Tibial artery (tissue), 4 donors: ENCODE results near the gene EXO1.

Experiments
- DNase-seq, 2 donors: peaks; one replicate each; pipeline ENCODE4 v3.0.0-alpha.2; 2019
- H3K27ac ChIP-seq, 2 donors: fragments of 200-600 bp; sonication (generic) in 1 of 2; 1 replicate in 1 of 2; 2 replicates in 1 of 2; pipeline ENCODE4 v1.5.1; 2018 to 2019; ENCODE audit warnings: mild to moderate bottlenecking in 1 of 2
- H3K27me3 ChIP-seq, 2 donors: fragments of 200-600 bp; sonication (generic) in 1 of 2; one replicate each; pipeline versions ENCODE4 v1.5.1 to v1.6.0; 2016 to 2019
- H3K36me3 ChIP-seq, 3 donors: fragments of 200-600 bp; sonication (generic) in 2 of 3; one replicate each; pipeline ENCODE4 v1.5.1; 2016 to 2019; ENCODE audit warnings: mild to moderate bottlenecking in 2 of 3
- H3K4me1 ChIP-seq, 4 donors: fragments of 200-600 bp; sonication (generic) in 2 of 4; 1 replicate in 3 of 4; 2 replicates in 1 of 4; pipeline ENCODE4 v1.5.1; 2016 to 2019
- H3K4me3 ChIP-seq, 2 donors: fragments of 200-600 bp; sonication (generic) in 1 of 2; 1 replicate in 1 of 2; 2 replicates in 1 of 2; pipeline ENCODE4 v1.5.1; 2018 to 2019; ENCODE audit warnings: mild to moderate bottlenecking in 2 of 2
- H3K9me3 ChIP-seq, 3 donors: fragments of 200-600 bp; sonication (generic) in 1 of 3; one replicate each; pipeline ENCODE4 v1.5.1; 2016 to 2019
- CTCF ChIP-seq, 2 experiments: fragments of 200-600 bp in 1 of 2; fragments of 450-650 bp in 1 of 2; IDR thresholded peaks; one replicate each; pipeline ENCODE4 v1.5.1; 2017 to 2019; ENCODE audit warnings: antibody characterized with exemption in 2 of 2, mild to moderate bottlenecking in 1 of 2, moderate library complexity in 1 of 2
- intact Hi-C: fragments of 100-400 bp; cut with DNase I; formaldehyde crosslinking; loops from one replicate; pipeline ENCODE4 v1.15.0; 2023; ENCODE audit warnings: low total_unique reads

EXO1 gene

GRCh38 chr1:241837416-241837815 is 10.6 kb upstream of the EXO1 start:
- no peak overlapping the region for H3K27ac ChIP-seq
- H3K36me3 ChIP-seq: no peaks in the 10 kb centered on the region
- H3K9me3 ChIP-seq: no peaks in the 10 kb centered on the region
- no peak for DNase-seq
- intact Hi-C loops: no loop called here
- H3K4me3 ChIP-seq: no peak overlapping the region
- no peaks in the 10 kb centered on the region for H3K4me1 ChIP-seq
- H3K27me3 ChIP-seq: no peaks in the 10 kb centered on the region
- no peak for TF ChIP-seq CTCF (IDR thresholded peaks at IDR 0.05)

- intact Hi-C loops: no loop called here
- no peak for TF ChIP-seq CTCF (IDR thresholded peaks at IDR 0.05)
- DNase-seq: no peak
- no peak overlapping the region for H3K4me3 ChIP-seq
- H3K27ac ChIP-seq: no peak overlapping the region
- no peaks in the 10 kb centered on the region for H3K27me3 ChIP-seq
- no peaks in the 10 kb centered on the region for H3K9me3 ChIP-seq
- no peaks in the 10 kb centered on the region for H3K4me1 ChIP-seq
- no peaks in the 10 kb centered on the region for H3K36me3 ChIP-seq
Measured at GRCh38 chr1:241837901-241838300, 10.1 kb upstream of the EXO1 start.

GRCh38 chr1:241838897-241839296 is 9.1 kb upstream of the EXO1 start:
- no peaks in the 10 kb centered on the region for H3K27me3 ChIP-seq
- TF ChIP-seq CTCF (IDR thresholded peaks at IDR 0.05): no peak
- no peak for DNase-seq
- H3K4me3 ChIP-seq: no peak overlapping the region
- intact Hi-C loops: no loop called here
- H3K27ac ChIP-seq: no peak overlapping the region
- no peaks in the 10 kb centered on the region for H3K4me1 ChIP-seq
- no peaks in the 10 kb centered on the region for H3K36me3 ChIP-seq
- no peaks in the 10 kb centered on the region for H3K9me3 ChIP-seq

GRCh38 chr1:241839369-241839979 is 8.5 kb upstream of the EXO1 start:
- H3K27me3 ChIP-seq: no peaks in the 10 kb centered on the region
- no peak for TF ChIP-seq CTCF (IDR thresholded peaks at IDR 0.05)
- no peaks in the 10 kb centered on the region for H3K4me1 ChIP-seq
- no peak overlapping the region for H3K27ac ChIP-seq
- no peak overlapping the region for H3K4me3 ChIP-seq
- DNase-seq: no peak
- intact Hi-C loops: no loop called here
- H3K9me3 ChIP-seq: no peaks in the 10 kb centered on the region
- no peaks in the 10 kb centered on the region for H3K36me3 ChIP-seq

GRCh38 chr1:241840164-241840563 is 7.8 kb upstream of the EXO1 start:
- no peaks in the 10 kb centered on the region for H3K4me1 ChIP-seq
- no peak overlapping the region for H3K27ac ChIP-seq
- intact Hi-C loops: no loop called here

More at GRCh38 chr1:241840164-241840563, 7.8 kb upstream of the EXO1 start:
- TF ChIP-seq CTCF (IDR thresholded peaks at IDR 0.05): no peak
- no peak for DNase-seq
- H3K4me3 ChIP-seq: no peak overlapping the region
- H3K27me3 ChIP-seq: no peaks in the 10 kb centered on the region
- H3K9me3 ChIP-seq: no peaks in the 10 kb centered on the region
- no peaks in the 10 kb centered on the region for H3K36me3 ChIP-seq
